NCI-H1930 (cell line): ENCODE results near the gene ILKAP.

Source experiments
- DNase-seq, 2 experiments: peaks; one replicate each; lab custom pipeline; 2025; lab: John Stamatoyannopoulos, UW

ILKAP gene

GRCh38 chr2:238137885-238138284 is 65.6 kb downstream of the ILKAP start:
- no peak for DNase-seq

- DNase-seq, result no peak
These were observed 66.5 kb downstream of the ILKAP start for GRCh38 chr2:238136820-238137537.

- DNase-seq, result no peak
These were observed 67.8 kb downstream of the ILKAP start for GRCh38 chr2:238135601-238136150.

- DNase-seq, result no peak
These were observed 69.1 kb downstream of the ILKAP start for GRCh38 chr2:238134393-238134785.

- DNase-seq, result no peak
These were observed 69.7 kb downstream of the ILKAP start for GRCh38 chr2:238133499-238134392.

GRCh38 chr2:238132463-238133450 is 70.7 kb downstream of the ILKAP start:
- DNase-seq, result no peak

GRCh38 chr2:238131761-238132462 is 71.6 kb downstream of the ILKAP start:
- DNase-seq, result no peak

- DNase-seq, result no peak
These were observed 72.5 kb downstream of the ILKAP start for GRCh38 chr2:238130696-238131628.

GRCh38 chr2:238130111-238130695 is 73.3 kb downstream of the ILKAP start:
- DNase-seq, result no peak

GRCh38 chr2:238129166-238130010 is 74.1 kb downstream of the ILKAP start:
- DNase-seq, result no peak

GRCh38 chr2:238128534-238129001 is 74.9 kb downstream of the ILKAP start:
- no peak for DNase-seq

GRCh38 chr2:238128061-238128440 is 75.4 kb downstream of the ILKAP start:
- DNase-seq, result no peak

- no peak for DNase-seq
These were observed 76.1 kb downstream of the ILKAP start for GRCh38 chr2:238127165-238128060.

GRCh38 chr2:238126775-238127164 is 76.7 kb downstream of the ILKAP start:
- DNase-seq, result no peak

GRCh38 chr2:238126338-238126737 is 77.2 kb downstream of the ILKAP start:
- no peak for DNase-seq

GRCh38 chr2:238125127-238125885 is 78.2 kb downstream of the ILKAP start:
- DNase-seq, result no peak
